Pulmonary artery endothelial cell (primary cell): ENCODE measurements around the gene ESRRA. TPM values are rescaled to one million over a fixed set of nuclear protein-coding genes. Genes with fewer than 3 reads are reported as not detected.

Experiments
- DNase-seq: peaks from one replicate; pipeline ENCODE4 v3.0.0-alpha.2; 2011; ENCODE audit warnings: low read depth, low spot score
- total RNA-seq: library from RNA; depleted of rRNA; stranded (reverse); fragments of >200 nt; gene quantifications from 2 replicates; pipeline ENCODE4 v1.2.3, GENCODE V29; 2014

ESRRA gene
- 40.4 and 50.9 TPM in 2 replicates for total RNA-seq

DNA sequence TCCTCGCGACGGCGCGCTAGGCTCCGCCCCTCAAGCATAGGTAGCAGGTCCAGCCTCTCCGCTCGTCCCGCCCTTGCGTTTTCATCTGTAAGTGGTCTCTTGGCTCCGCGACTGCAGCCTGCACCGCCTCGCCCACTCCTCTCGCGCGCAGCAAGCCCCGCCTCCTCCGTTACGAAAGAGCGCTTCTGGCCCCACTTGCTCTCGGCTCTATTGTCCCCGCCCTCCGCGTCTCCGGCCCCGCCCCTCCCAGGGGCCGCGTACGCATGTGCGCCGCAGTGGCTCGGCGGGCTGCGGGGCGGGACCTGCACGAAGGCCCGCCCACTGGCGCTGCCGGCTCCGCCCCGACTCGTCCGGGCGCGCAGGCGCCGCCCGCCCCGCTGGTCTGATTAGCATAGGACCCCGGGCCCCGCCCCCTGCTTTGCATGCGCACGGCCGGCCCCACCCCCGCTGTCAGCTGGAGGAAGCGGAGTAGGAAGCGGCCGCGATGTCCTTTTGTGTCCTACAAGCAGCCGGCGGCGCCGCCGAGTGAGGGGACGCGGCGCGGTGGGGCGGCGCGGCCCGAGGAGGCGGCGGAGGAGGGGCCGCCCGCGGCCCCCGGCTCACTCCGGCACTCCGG is at the start of gene ESRRA:
Gene ESRRA (plus strand): TSS at position 450 of the 616 bp plus-strand sequence. CDS start 1,656 bp downstream, outside the sequence.
- peak; percentile 88 for DNase-seq

DNA sequence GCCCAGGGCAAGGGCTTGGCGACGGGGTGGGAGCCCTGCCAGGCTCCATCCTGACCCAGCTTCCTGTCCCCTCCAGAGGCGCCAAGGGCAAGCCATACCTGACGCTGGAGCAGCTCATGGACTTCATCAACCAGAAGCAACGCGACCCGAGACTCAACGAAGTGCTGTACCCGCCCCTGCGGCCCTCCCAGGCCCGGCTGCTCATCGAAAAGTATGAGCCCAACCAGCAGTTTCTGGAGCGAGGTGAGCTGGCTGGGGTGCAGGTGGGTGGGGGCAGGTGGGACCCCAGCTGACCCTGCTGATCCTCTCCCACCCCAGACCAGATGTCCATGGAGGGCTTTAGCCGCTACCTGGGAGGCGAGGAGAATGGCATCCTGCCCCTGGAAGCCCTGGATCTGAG is 49.0 kb upstream of the ESRRA start:
- no peak for DNase-seq

DNA sequence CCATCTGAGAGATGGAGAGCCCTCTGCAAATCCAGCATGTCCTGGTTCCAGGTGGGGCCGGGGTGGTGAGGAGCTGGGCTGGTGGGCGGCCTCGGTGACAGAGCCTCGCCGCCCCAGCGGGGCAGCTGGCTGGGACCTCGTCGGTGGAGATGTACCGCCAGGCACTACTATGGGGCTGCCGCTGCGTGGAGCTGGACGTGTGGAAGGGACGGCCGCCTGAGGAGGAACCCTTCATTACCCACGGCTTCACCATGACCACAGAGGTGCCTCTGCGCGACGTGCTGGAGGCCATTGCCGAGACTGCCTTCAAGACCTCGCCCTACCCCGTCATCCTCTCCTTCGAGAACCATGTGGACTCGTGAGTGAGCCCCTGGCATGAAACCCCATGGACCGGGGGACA is 47.0 kb upstream of the ESRRA start:
- no peak for DNase-seq

DNA sequence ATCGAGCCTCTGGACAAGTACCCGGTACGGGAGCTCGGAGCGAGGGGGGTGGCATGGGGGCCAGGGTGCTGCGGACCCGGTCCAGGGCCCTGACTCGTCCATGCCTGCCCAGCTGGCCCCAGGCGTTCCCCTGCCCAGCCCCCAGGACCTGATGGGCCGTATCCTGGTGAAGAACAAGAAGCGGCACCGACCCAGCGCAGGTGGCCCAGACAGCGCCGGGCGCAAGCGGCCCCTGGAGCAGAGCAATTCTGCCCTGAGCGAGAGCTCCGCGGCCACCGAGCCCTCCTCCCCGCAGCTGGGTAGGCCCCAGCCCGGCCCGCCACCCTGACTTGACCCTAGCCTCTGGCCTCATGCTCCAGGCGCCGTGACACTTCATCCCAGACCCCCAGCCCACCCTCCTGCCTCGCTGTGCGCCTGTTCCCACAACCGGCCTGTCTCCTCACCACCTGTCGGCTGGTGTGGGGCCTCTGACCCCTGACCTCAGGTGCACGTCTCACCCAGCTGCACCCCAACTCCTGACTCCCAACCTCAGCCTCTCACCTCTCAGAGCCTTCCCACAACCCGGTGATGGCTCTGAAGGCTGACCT is 46.3 kb upstream of the ESRRA start:
- no peak for DNase-seq

DNA sequence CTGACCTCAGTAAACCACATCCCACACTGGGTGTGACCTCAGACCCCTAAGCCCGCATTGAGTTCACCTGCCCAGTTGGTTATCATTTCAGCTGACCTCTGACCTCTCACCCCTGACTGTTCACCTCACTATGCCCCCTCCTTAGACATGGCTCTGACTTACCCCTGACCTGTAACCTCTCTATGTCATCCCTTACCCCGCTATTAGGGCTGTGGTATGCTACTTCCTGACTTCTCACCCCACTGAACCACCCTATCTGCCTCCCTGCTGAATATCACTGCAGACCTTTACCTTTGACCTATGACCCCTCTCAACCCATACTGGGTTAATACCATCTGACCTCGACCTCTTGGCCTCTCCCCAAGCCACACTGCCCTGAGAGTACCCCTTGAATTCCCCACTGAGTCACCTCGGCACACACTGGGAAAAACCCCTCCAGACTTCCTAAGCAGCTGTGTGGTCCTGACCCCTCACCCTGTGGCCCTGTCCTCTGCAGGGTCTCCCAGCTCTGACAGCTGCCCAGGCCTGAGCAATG is 45.7 kb upstream of the ESRRA start:
- DNase-seq = no peak

DNA sequence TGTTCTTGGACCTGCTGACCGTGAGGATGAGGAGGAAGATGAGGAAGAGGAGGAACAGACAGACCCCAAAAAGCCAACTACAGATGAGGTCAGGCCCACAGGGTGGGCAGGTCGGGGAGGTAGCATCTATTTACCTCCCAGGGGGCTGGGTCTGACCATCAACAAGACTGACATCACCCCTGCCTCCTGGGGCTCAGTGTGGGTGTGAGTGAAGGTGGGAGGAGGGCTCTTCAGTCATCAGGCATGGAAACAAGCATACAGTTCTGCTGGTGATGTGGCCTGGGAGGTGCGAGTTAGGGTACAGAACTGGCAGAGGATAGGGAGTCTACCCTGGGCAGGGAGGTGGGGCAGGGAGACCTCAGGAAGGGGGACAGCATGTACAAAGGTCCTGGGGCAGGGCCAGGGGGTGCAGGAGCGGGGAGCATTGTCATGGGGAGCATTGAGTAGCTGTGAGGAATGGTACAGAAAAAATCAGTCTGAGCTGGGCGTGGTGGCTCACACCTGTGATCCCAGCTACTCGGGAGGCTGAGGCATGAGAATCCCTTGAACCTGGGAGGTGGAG is 45.1 kb upstream of the ESRRA start:
- no peak for DNase-seq

DNA sequence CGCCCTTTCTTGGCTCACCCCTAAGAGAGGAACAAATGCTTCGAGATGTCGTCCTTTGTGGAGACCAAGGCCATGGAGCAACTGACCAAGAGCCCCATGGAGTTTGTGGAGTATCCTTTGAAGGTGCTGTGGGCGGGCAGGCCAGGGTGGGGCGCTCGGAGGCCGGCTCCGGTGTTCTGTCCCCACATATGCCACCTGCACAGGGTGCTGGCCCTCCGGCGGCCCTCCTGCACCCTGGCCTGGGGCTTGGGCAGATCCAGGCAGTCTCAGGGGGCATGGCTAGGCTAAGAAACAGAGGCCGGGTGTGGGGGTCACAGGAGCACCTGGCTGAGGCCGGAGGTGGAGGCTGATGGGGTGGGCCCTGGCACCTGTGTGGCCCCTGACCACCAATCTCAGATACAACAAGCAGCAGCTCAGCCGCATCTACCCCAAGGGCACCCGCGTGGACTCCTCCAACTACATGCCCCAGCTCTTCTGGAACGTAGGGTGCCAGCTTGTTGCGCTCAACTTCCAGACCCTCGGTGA is 43.7 kb upstream of the ESRRA start:
- DNase-seq = no peak

DNA sequence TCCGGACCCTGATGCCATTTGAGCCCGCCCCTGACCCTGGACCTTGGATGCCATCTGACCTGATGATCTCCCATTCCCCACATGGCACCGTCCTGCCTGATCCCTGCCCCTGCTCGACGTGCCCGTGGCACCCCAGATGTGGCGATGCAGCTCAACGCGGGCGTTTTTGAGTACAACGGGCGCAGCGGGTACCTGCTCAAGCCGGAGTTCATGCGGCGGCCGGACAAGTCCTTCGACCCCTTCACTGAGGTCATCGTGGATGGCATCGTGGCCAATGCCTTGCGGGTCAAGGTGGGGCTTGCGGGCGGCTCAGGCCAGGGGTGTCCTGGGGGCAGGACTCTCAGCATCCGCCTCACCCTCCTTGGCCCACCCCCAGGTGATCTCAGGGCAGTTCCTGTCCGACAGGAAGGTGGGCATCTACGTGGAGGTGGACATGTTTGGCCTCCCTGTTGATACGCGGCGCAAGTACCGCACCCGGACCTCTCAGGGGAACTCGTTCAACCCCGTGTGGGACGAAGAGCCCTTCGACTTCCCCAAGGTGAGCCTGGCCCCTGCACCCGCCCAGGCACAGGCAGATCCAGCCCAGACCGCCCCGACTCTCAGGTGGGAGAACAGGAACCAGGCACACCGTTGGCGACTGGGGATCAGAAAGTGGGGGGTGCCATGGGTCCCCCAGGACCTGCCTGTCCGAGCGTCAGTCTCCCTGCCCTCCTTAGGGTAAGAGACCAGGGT is 42.9 kb upstream of the ESRRA start:
- DNase-seq = no peak

DNA sequence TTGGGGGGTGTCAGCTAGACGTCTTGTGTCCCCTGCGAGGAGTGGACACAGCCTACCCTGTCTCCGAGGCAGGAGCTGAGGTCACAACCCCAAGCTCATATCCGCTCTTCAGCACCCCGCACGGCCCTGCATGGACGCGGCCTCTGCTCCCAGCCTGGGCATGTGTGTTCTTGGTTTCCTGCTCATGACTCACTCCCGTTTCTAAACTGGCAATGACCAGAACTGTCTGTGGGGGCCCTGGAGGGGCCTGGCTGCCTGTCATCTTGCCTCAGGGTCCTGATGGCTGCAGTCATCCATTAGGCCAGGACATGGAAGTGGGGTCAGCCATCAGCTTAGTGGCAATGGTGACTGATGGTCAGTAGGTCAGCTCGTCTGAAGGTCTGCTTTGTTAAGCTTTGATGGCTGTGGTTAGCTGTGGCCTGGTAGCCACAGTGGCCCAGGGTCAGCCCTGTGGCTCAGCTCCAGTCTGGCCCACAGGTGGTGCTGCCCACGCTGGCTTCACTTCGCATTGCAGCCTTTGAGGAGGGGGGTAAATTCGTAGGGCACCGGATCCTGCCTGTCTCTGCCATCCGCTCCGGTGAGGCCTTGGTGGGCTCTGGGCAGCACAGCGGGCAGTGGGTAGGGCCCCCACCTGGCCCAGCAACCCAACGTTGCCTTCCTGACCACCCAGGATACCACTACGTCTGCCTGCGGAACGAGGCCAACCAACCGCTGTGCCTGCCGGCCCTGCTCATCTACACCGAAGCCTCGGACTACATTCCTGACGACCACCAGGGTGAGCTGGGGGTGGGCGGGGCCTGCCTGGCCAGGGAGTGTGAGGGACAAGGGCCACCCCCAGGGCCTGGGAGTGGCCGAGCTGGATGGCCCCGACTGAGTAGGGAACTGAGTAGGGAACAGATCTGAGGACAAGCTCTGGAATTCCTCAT is 42.0 kb upstream of the ESRRA start:
- peak; percentile 58 for DNase-seq

DNA sequence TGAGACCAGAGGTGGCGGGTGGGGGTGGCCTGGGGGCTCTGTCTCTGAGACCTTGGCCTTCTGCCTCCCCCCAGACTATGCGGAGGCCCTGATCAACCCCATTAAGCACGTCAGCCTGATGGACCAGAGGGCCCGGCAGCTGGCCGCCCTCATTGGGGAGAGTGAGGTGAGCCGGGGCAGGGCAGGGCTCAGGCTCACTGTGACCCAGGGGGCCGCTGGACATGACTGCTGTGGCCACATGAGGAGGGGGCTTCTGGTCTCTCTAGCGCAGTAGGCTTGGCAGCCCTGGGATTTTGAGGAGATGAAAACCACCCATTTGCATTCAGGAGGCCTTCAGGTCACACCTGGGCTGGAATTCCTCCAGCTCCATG is 41.4 kb upstream of the ESRRA start:
- DNase-seq = no peak

DNA sequence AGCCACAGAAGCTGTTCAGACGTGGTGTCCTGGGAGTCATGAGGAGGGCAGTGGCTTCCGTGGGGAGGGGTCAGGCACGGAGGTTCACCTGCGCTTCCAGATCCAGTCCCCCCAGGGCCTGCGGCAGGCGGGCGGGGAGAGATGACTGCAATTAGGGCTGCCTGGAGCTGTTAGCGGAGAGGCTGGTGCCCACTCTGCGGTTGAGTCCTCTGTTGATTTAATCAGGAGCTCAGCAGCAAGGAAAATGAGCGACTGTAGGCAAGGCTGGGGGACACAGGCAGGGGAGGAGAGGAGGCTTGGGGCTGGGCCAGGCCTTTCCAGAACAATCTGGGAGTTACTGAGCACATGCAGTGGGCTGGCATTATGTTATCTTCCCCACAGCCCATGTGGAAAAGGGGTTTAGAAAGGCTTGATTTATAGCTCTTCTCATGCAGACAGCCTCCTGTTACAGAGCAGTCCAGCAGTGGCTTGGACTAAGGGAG is 40.9 kb upstream of the ESRRA start:
- no peak for DNase-seq

DNA sequence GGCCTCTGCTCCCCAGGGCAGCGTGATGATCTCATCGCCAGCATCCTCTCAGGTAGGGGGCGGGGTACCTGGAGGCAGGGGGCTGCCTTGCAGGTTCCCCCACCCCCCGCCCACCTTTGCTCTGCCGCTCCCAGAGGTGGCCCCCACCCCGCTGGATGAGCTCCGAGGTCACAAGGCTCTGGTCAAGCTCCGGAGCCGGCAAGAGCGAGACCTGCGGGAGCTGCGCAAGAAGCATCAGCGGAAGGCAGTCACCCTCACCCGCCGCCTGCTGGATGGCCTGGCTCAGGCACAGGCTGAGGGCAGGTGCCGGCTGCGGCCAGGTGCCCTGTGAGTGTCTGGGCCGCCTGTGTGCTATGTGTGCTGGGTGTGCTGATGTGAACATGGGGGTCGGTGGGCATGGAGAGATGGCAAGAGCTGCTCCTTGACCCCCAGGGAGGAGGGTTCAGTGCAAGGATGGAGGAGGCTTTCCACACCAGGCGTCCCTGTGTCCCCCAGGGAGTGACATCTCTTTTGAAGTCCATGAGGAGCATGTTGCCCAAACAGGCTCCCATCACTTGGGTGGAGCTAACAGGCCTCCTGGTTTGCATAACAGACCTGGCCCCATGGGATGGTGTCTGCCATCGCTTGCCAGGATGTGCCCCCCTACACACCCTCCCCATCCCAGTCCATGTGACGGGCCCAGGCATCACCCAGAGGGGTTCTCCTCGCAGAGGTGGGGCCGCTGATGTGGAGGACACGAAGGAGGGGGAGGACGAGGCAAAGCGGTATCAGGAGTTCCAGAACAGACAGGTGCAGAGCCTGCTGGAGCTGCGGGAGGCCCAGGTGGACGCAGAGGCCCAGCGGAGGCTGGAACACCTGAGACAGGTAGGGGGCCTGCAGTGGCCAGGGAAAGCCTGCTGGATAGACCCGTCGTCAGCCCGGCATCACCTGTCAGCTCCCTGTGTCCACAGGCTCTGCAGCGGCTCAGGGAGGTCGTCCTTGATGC is 39.9 kb upstream of the ESRRA start:
- no peak for DNase-seq

DNA sequence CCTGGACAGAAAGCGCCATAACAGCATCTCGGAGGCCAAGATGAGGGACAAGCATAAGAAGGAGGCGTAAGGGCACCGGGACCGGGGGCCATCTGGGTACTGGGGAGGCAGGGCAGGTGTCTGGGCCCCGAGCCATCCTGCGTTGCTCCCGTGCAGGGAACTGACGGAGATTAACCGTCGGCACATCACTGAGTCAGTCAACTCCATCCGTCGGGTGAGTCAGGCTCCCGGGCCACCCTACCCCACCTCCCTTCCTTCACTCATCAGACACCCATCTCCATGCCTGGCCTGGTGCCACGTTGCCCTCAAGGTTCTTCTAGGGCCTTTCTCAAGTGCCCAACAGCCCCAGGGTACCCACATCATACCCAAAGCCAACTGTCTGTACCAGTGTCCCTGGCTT is 39.0 kb upstream of the ESRRA start:
- no peak for DNase-seq

DNA sequence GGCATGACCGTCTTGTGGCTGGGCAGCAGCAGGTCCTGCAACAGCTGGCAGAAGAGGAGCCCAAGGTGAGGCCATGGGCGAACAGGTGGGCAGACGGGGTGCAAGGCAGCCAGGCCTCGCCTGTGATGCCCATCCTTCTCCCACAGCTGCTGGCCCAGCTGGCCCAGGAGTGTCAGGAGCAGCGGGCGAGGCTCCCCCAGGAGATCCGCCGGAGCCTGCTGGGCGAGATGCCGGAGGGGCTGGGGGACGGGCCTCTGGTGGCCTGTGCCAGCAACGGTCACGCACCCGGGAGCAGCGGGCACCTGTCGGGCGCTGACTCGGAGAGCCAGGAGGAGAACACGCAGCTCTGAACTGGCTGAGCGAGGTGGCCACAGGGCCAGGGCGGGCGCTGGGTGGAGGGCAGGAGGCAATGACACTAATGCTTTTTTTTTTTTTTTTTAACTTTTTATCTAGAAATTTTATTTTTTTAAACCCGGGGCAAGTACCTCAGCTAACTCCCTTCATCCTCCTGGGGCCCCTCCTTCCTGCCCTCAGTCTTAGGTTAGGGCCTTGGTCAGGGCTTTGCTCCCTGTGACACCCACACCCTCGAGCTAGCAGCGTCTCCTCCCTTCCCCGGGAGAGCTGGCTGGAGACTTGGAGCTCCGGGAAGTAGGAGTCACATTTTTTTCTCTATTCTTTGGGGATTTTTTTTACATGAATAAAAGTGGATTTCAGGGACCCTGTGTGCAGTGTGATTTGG is 37.9 kb upstream of the ESRRA start:
- DNase-seq = no peak

DNA sequence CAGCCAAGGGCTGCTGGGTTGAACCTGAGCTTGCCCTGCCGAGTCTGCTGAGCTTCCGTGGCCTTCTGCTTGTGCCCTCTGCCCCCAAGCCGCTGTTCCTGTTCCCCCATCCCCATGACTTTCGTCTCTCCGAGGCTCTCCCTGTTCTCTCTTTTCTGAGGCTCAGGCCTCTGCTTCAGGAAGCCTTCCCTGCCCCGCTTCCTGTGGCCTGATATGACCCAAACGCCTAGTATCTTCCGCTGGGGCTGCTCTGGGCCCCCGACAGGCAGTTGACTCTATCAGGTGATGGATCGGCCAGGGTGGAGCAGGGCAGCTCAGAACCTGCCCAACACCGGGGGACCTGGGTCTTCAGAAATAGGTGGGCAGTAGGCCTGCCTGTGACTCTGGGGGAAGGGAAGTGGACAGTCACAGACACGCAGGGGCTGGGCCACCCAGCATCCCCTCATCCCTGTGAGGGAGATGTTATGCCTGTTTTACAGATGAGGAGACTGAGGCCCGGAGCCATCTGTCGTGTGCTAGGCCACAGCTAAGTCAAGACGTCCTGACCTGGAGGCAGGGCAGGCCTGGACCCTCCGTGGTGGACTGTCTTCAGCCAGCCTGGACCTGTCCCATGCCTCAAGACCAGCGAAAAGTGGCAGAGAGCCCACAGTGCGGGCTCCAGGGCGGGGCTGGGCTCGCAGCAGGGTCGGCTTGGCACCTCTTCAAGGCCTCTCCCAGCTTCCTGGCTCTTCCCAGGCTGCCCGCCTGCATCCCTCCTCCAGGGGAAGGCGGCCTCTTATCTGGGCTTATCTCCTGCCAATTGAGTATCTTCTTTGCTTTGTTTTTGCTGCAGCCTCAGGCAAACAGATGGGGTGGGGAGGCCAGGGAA is 37.1 kb upstream of the ESRRA start:
- peak; percentile 48 for DNase-seq

DNA sequence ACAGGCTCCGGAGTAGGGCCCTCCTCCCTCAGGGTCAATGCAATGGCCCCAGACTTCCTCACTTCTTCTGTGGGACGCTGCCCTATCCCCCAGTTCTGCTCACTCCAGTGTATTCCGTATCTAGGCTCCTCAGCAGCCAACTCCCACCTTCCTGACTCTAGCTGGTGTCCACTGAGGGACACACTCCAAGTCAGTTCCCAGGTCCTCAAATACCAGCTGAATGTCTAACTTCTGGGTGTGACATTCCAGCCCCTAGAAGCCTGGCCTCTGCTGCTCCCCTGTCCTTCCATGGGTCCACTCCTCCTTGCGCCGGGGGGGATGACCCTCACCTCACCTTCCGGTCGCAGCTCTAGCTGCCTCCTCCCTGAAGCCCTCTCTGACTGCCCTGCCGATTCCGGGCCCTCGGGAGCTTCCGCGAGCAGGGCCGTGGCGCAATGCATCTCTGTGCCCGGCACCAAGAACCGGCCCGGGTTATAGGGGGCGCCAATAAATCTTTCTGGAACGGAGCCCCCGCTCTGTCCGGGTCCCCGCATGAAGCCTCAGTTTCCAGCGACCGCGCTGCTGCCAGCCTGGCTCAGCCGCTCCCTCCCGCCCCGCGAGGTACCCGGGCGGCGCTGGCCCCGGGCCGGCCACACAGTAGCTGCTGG is 36.3 kb upstream of the ESRRA start:
- no peak for DNase-seq

DNA sequence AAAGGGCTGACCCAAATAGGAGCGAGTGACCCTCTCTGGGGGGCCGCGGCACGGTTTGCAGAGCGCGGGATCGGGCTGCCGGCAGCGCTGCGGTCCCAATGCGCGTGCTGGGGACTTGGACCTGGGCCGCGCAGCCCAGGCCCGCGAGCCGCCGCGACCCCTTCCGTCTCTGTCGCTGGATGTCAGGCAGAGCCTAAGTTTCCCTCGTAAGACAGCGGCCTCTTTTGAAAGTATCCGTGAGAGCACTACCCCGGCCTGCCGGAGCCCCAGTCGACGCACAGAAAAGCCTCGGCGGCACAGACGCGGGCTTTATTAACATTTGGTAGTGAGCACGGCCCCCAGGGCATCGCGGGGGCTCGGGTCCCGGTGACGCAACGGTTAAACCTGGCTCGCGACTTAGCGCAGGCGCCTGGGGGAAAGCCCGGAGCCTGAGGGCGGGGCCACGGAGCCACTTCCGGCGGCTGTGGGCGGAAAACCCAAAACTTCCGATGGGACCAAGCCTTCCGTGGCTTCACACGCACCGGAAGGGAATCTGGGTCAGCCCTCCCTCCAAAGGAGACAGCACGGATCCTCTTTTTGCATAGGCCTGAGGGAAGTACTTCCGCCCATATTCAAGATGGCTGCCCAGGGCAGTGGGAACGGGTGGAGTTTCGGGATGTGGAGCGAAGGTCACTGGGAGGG is 35.6 kb upstream of the ESRRA start:
- peak; percentile 99 for DNase-seq
